AG20443 (cell line): Measurements from ENCODE around the gene UNC119B.
A peak's percentile ranks its signal among the peaks of the same experiment; 100 is the strongest.

Experiments used
- DNase-seq: peaks from one replicate; pipeline ENCODE4 v3.0.0; 2012; ENCODE audit warnings: low spot score, mixed read lengths

UNC119B gene

DNA sequence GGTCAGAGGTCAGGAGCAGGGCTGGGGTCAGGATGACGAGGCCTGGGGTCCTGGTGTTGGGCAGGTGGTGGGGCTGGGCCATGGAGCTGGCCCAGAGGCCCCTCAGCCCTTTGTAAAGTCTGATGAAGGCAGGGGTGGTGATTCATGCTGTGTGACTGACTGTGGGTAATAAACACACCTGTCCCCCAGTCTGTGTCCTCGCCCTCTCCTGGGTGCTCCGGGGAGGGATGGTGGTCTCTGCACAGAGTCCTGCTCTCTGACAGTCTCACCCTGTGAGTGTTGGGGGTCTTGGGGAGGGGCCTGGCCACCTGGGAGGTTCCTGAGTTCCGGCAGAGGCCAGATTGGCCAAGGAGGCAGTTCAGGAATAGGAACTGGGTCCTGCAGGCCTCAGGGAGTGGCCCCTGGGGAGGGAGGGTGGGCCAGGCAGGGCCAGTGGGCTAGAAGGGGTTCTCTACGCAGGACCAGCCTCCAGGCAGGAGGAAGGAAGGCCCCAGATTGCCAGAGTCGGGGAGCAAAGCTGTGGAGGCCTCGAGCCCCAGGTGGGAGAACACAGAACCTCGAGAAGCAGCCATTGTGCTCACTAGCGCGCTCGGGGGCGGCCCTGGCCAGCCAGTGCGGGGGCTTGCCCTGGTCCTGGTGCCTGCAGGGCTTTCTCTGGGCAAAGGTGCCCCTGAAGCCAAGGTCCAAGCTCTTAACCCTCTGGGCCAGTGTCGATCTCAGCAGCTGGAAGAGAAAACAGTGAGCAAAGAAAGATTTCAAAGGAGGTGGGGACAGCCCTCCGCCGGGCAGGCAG lies 29.8 kb downstream of the UNC119B start:
- DNase-seq: no peak

DNA sequence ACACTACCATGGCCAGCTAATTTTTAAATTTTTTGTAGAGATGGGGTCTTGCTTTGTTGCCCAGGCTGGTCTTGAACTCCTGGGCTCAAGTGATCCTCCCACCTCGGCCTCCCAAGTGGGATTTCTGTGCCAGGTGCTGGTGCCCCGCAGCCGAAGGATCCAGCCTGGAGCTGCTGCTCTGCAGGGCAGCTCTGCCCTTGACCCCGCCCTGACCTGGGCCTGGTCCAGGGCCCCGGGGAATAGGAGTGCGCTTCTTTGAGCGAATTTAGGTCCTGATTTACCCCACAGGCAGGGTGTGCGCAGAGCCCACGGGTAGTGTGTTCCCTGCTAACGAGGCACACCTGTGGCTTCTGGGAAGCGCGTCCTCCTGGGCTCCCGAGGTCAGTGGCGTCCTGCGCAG lies 30.6 kb downstream of the UNC119B start:
- DNase-seq: no peak

GRCh38 chr12:120741476-120742421 lies 31.5 kb downstream of the UNC119B start:
- no peak for DNase-seq

- DNase-seq: no peak
These were observed 34.8 kb downstream of the UNC119B start for GRCh38 chr12:120744922-120745493.

- no peak for DNase-seq
These were observed 38.0 kb downstream of the UNC119B start for GRCh38 chr12:120748242-120748641.

DNA sequence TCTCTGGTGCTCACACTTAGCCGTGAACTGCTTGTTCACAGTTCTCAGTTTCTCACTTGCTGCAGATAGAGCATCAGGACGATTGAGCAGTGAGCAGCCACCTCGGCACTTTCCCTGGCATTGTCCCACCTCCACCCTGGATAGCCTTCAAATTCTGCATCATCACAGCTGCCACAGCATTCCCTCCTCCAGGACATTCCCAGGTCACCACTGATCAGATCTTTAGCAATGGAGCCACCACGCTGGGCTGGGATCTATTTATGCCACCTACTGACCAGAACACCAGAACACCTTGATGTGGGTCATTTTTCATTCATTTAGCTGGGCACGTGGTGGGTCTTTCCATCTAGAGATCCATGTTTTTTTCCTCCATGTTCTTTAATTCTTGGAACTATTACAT lies 39.0 kb downstream of the UNC119B start:
- no peak for DNase-seq

DNA sequence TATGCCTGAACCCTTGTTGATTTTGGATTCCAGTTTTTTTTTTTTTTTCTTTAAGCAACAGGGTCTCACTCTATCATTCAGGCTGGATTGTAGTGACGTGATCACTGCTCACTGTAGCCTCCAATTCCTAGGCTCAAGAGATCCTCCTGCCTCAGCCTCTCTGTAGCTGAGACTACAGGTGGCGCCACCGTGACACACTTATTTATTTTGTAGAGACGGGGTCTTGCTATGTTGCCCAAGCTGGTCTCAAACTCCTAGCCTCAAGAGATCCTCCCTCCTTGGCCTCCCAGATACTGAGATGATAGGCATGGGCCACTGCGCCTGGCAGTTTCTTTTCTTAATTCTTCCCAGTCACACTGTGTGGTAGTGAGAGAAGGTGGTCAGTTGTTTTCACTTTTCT lies 40.5 kb downstream of the UNC119B start:
- DNase-seq: no peak

- no peak for DNase-seq
These were observed 41.1 kb downstream of the UNC119B start for GRCh38 chr12:120751389-120751788.

DNA sequence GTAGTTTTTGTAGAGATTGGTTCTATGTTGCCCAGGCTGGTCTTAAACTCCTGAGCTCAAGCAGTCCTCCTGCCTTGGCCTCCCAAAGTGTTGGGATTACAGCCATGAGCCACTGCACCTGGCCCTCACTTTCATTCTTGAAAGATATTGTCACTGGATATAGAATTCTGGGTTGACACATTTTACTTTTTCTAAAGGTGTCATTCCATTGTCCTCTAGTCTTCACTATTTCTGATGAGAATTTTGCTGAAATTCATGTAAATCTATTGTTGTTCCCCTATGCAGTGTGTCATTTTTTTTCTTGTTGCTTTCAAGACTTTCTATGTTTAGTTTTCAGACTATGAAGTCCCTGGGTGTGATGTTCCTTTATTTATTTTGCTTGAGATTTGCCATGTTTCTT lies 44.5 kb downstream of the UNC119B start:
- no peak for DNase-seq

DNA sequence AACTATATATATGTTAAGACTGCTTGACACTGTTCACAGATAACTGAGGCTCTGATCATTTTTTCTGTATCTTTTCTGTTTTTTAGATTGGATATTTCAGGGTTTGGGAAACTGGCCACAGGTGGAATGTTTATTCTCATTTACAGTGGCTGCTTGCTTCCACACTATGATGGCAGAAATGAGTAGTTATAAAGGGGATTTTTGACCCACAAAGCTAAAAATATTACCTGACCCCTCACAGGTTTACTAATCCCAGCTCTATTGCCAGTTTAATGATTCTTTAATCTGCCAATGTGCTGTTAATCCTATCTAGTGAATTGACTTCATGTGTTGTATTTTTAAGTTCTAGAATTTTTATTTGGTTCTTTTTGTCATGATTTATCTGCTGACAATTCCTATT lies 45.0 kb downstream of the UNC119B start:
- no peak for DNase-seq

DNA sequence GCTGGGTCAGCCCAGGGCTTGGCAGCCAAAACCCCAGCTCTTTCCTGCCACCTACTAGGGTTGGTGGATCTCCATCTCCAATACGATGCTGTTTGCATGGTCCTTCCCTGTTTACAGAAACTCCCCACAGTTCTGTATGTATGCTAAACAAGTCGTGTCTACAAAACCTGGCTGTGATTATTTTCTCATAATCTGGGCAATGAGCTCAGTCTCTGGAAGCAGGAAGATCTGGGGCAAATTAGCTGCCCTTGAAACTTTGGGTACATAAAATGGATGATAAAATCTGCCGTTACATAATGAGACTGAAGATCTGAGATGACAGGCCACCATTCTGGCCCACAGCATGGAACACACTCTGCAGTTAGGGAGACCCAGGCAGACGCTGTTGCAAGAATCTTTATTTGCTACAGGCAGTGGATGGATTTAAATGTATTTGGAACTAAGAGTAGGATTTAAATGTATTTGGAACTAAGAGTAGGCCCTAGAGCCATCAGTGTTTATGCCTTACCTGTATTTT lies 47.0 kb downstream of the UNC119B start:
- DNase-seq: no peak

DNA sequence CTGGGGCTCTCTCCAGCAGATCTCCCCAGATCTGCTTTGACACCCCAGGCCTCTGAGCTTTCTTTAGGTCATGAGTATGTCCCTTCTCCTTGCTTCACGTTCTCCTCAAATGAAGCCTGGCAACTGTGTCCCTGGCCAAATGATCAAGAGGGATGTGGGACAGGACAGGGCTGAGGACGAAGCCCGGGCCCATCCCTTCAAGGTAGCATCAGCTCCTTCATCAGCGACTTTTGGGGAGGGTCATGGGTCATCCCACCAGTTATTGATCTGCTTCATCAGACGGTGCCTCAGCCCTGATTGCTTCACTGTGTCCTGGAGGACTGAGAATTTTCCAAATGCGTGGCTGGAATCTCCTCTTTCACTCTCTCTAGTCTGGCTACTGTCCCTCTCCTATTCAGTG lies 47.7 kb downstream of the UNC119B start:
- DNase-seq: no peak

DNA sequence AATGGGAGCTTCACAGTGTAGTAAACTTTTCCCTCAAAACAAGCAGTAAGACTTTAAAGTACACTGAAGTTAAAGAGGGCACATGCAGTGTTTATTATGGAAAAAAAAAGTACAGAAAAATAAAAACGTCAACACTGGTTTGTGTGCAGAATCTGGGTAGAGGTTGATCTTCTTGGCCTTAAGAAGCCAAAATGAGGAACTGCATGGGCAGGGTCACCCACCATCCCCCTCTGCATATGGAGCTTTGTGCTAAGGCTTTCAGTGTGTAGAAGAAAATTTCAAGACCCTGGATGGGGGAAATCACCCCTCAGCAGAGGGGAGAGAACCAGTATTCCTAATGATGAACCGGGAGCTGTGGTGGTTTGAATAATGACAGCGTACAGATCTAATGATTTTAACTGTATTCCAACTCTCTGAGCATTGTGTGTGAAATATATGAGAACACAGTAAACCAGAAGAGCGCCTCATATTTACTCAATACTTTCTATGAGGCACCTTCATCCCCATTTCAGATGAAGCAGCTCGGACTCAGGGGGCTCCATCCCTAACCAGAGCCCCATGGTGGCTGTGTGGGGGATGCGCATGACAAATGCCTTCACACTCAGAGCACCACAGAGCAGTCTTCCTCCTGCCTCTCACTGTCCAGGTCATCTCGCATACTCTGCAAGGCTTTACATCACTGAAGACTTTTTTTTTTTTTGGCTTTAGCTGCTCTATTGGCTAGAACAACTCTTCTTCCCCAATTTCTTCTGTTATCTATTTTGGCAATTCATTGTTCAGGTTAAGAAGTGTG lies 48.7 kb downstream of the UNC119B start:
- no peak for DNase-seq

DNA sequence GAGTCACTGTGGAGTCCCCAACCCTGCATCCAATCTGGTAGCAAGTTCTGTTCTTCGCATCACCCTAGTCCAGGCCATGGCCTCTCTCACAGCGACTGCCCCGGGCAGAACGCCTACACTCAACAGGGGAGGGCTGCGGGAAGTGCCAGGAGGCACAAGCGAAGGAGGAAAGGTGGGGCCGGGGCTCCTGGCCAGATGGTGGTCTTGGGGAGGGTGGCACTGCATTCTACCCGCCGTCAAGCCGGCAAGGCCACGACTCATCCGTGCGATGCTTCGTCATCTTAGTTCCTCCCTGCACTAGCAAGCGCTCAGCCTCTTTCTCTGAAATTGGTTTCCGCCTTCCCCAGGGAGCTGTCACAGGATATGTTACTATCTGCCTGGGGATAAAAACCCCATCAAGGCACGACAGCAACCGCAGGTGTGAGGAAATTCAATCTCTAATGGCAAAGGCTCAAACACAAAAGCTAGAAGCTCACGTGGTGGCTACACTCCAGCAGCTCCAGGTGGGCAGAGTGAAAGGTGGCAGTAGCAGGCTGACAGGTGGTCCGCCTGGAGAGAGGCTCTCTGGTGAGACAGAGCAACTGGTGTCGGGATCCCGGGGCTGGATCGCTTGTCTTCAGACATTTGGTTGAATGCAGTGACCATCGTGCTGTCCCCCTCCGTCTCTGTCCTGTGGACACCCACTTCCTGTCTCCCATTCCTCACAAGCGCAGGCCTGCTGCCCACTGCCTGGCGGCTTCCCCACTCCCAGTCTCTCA lies 49.5 kb downstream of the UNC119B start:
- no peak for DNase-seq

GRCh38 chr12:120760349-120761254 lies 50.3 kb downstream of the UNC119B start:
- DNase-seq: no peak

DNA sequence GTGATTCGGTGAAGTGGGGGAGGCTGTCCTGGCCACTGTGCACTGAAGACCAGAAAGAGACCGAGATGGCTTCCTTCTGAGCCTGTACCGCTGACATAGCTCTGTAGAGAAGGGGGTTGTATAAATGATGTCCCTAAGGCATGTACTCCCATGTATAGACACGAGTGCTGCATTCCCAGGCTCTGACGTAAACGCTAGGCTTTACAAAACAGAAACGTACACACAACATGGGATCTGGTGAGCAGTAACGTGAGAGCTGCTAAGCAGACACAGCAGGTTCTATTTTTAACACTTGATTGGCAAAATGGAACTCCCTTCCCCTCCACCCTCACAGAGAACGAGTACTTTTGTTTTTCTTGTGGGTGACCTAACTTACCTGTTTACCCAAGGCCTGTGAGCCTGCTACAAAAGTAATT lies 51.3 kb downstream of the UNC119B start:
- DNase-seq: peak; percentile 5

DNA sequence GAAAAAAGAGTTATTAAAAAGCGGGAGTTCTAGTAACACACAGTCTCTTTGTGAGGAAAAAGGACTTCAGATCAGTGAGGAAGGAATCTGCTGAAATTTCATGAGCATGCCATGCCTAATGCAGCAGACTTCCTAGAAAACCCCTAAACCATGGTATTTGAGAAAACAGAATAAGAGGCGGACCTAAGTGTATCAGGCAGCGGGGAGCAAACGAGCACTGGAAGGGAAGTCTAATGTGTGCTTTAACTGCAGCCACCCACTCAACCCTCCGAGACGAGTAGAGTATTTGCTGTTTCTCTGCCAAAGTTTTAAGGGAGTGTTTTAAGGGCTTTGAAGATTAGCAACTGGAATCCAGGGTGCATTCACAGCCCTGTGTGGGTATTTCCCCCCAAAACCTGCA lies 51.8 kb downstream of the UNC119B start:
- DNase-seq: peak; percentile 3

- peak; percentile 4 for DNase-seq
These were observed 53.0 kb downstream of the UNC119B start for GRCh38 chr12:120763250-120763649.

DNA sequence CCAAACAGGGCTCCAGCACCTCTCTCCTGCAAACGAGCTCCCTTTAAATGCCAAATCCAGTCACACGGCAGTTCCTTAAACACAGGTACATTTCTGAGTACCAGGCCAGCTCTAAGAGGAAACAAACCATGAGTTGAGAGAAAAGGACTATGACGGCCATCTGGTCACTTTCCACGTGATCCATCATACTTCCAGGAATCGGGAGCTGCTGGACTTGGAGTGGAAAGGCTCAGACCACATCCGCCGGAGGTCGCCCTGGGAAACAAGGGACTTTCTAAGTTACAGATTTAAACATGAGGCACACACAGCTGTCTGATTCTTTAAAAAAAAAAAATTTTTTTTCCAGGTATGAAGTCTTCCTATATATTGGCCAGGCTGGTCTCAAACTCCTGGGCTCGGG lies 54.6 kb downstream of the UNC119B start:
- no peak for DNase-seq

DNA sequence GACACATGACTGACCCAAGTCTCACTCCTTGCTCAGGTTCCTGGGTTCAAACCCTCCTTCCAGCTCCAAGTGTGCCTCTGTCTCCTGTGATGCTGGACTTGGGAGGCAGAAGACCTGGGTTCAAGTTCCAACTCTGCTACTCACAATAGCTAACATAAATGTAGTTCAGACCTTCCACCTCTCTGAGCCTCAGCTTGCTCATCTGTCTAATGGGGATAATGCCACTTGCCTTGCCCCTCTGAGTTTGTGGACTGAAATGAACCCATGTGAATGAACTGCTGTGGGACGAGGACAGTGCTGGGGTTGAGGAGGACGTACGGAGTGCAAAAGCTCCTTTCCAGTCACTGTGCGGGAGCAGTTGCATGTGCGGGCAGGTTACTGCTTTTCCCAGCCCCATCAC lies 56.3 kb downstream of the UNC119B start:
- DNase-seq: no peak
